Mucosa of gallbladder (tissue), 1 donor: ENCODE results near the gene SETBP1. TPM values are rescaled to one million over a fixed set of nuclear protein-coding genes. Genes with fewer than 3 reads are reported as not detected.

Experiments
- DNase-seq: peaks from one replicate; pipeline ENCODE4 v3.0.0-alpha.2; 2020; ENCODE audit warnings: low spot score
- total RNA-seq: library from RNA; stranded (reverse); gene quantifications from one replicate; pipeline ENCODE4 v1.2.1, GENCODE V29; 2021
- donor health status: DM: no; HTN: no; CAD: no.

SETBP1 gene
- total RNA-seq, 1 donor from 2014 or later = 36.2 TPM

DNA sequence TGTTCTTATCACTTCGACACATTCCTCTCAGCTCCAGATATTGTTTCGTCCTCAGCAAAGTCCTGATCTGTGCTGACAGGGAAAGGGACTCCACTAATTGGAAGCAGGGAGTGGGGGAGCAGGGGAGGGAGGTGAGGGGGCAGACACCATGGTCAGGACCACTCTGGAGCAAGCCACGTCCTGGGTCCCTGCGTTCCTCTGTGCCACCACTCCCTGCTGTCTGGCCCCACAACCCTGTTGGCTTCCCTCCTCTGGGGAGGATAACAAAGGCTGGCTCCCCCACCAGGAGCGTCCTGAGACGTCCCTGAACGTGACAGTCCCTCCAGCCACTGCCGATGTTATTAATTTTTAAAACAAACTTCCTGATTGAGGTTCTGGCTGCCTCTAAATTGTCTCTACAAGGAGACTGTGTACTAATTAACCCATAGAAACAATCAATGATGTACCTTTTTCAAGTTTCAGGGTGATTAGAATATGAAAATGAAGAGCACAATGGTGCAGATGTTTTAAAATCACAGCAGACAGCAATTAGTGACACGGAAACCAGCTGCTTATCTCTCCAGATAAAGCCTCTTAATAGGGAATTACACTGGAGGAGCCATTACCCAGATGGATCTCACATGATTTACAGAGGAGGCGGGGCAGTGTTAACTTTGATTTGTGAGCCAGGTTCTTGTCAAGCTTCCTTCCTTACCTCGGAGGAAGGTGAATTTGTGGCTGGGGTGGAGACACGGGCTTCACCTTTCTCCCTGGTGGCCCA is 257.5 kb downstream of the SETBP1 start:
- DNase-seq = peak; percentile 81

DNA sequence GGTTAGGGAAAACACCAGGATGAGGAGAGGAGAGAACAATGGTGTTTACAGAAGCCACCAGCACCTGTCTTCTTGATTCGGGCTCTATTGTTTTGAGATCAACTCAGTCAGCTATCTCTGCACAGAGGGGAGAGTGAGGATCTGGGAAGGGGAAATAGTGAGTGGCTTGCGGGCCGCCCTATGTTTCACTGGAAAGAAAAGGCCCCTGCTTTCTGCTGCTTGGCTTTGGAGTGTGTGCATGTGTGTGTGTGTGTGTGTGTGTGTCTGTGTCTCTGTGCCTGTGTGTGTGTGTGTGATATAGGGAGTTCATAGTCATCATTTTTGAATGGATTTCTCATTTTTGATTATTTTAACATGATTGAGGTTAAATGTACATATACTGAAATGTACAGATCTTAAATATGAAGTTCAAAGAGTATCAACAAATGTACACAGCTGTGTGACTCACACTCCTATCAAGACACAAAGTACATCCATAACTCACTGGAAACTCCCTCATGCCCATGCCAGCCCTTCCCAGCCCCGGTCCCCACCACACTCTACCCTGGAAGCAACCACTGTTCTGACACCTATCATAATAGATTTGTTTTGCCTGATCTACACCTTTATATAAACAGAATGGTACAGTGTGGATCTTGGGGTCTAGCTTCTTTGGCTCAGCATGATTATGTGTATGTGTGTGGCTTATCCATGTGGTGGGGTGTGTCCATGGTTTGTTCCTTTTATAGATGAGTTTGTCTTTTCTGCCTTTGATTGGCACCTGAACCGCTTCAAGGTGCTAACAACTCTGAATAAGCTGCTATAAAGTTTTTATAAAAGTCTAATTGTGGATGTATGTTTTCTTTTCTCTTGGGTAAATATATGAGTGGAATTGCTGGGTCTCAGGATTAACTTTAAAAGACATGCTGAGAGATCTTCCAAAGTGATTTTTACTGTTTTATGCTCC is 258.3 kb downstream of the SETBP1 start:
- DNase-seq = no peak

DNA sequence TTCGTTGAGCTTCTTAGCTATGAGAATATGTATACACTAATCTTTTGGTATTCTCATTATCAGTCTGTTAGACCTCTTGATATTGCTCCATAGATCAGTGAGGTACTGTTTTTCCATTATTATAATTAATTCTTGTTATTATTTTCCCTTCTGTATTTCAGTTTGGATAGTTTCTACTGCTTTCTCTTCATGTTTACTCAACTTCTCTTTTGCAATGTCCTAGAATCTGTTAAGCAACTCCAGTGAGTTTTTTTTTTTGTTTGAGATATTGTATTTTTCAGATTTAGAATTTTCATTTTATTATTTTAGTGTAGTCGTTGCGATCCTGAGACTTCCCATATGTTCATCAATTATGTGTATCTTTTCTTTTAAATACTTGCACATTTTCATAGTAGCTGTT is 260.8 kb downstream of the SETBP1 start:
- DNase-seq = no peak

DNA sequence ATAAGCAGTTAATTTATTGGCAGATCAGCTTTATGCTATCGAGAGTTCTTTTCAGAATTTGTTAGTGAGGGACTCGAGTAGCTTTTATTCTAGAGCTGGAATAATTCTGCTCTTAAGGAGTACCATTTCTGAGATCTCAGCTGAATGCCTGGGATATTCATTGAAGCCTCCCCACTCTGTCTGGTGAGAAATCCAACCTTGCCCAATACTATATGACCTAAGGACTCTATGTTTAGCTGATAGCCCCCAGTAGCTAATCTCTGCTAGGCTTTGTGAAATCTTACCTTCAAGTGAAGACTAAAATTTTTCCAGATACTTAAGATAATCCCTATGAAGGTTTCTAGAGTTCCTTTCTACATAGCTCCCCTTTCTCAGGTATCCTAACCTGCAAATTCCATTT is 261.4 kb downstream of the SETBP1 start:
- no peak for DNase-seq

DNA sequence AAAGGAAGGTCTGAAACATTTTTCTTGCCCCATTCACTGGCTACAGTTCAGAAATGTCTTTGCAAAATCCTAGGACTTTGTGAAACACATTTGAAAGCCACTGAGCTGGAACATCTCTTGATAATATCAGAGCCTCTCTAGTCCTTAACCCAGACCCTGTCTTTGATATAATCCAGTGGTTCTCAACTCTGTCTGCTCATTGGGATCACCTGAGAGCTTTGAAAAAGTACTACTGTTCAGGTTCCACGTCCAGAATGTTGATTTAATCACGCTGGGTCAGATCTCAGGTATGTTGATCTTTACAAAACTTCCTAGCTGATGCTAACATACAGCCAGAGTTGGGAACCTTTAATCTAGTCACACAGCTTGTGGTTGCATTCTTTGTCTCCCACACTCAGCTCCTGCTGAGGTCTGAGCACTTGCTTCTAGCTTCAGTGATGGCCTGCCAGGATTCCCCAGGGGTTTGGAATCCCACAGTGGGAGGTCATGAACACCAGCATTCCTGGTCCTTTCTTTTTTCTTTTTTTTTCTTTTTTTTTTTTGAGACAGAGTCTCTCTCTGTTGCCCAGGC is 262.7 kb downstream of the SETBP1 start:
- no peak for DNase-seq

DNA sequence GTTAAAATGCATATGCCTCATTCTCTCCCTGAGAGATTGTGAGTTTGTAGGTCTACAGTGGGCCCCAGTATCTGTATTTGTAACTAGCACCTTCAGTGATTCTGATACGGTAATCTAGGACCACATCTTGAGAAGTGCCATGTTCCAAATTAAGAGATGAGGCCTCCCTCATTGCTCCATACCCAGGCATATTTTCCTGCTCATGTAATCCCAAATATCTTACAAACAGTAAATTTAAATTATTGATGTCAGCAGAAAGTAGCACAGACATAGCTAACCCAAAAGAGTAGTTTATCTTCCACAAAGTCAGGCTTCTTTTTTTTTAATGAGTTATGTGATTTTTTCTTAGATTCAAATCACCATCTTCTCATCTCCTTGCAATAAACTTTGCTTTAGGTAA is 263.8 kb downstream of the SETBP1 start:
- DNase-seq = no peak

DNA sequence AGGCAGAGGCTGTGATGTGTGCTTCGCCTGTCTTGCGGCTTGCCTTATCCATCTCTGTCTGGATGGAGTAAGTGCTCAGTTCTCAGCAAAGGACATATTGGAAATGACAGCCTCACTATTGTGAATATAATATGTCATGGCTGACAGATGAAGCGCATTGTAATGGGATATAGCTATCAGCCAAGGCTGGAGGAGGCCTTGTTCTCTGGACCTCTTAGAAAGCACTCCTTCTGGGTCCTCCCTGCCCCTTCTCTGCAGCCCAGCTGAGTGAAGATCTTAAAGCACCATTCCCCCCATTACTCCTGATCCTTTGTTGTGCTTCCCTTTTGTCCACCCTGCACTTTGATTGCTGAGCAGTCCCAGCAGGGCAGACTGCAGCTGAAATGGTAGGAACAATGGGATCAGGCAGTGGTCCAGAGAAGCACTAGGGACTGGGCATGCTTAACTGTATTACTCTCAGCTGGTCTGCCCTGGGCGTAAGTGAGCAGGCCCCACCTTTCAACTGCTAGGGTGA is 265.3 kb downstream of the SETBP1 start:
- DNase-seq = no peak

DNA sequence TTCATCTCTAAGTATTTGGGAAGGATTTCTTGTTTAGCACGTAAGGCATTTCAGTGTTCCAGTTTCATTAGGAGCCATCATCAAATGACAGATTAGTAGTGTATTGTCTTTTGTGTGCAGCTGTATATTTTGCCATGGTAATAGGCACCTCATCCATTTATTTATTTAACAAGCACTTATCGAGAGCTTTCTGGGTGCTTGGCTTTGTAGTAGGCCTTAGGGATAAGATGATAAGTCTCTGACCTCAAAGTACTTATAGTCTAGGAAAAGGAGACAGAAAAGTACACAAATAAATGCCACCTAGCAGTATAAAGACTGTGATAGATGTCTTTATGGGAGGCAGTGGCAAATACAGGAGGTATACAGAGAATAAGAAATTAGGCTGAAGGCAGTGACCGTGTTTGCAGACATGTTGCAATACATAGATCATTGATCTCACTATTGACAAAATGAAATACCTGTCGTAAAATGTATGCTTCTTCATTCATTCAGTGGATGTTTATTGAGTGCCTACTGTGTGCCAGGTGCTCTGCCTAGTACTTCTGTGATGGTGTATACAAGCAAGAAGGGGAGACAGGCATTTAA is 265.9 kb downstream of the SETBP1 start:
- DNase-seq = no peak

DNA sequence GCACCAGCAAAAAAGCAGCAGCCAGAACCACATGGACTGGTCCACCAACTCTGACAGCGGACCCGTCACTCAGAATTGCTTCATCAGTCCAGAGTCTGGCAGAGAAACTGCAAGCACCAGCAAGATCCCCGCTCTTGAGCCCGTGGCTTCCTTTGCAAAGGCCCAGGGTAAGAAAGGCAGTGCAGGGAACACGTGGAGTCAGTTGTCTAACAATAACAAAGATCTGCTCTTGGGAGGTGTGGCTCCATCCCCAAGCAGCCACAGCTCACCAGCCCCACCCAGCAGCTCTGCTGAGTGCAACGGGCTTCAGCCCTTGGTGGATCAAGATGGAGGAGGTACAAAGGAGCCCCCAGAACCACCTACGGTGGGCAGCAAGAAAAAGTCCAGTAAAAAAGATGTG is 269.3 kb downstream of the SETBP1 start:
- no peak for DNase-seq

DNA sequence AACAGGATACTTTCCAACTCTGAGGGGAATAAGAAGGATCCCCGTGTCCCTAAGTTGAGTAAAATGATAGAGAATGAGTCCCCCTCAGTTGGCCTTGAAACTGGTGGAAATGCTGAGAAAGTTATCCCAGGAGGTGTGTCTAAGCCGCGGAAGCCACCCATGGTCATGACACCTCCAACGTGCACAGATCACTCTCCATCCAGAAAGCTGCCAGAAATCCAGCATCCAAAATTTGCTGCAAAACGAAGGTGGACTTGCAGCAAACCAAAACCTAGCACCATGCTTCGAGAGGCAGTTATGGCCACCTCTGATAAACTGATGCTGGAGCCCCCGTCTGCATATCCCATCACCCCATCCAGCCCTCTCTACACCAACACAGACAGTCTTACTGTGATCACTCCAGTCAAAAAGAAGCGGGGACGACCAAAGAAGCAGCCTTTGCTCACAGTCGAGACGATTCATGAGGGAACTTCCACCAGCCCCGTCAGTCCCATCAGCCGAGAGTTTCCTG is 270.1 kb downstream of the SETBP1 start:
- DNase-seq = no peak

DNA sequence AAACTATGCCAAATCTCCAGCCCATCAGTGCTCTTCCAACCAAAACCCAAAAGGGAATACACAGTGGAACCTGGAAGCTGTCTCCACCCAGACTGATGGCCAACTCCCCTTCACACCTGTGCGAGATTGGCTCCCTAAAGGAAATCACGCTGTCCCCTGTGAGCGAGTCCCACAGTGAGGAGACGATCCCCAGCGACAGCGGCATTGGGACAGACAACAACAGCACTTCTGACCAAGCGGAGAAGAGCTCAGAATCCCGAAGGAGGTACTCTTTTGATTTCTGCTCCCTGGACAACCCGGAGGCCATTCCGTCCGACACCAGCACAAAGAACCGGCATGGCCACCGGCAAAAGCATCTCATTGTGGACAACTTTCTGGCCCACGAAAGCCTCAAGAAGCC is 271.1 kb downstream of the SETBP1 start:
- DNase-seq = no peak

DNA sequence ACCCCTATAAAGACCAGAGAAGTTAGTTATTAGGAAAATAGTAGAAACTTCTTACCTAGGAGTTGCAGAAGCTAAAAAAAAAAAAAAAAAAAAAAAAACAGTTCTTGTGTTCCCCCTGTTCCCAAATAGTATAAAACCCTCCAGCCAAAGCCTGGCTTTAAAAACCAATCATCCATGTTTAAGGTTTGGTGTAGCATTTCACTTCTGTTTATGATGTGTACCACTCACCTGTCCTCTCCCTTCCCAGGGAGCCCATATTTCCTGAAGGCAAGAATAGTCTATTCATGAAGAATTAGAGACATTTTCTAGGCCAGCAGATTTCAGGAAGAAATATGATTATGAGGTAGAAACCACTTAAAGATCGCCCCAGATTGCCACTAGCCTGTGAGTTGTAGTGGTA is 273.6 kb downstream of the SETBP1 start:
- no peak for DNase-seq

DNA sequence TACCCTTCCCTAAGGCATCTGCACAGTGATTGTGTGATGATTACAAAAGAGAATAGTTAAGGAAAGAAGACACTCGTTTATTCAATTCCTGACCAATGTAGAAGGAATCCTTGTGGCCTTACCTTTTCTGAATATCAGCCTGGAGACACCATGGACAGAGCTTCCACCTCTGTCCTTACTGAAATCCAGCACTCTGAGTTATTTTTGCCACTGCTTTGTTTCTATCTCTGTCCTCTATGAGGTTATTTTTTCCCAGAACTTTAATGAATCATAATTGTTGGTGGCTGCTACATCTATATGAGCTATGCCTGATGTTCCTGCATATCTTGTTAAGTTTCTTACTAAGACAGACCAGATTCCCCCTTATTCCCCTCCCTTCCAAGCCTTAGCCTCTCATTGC is 275.1 kb downstream of the SETBP1 start:
- no peak for DNase-seq

DNA sequence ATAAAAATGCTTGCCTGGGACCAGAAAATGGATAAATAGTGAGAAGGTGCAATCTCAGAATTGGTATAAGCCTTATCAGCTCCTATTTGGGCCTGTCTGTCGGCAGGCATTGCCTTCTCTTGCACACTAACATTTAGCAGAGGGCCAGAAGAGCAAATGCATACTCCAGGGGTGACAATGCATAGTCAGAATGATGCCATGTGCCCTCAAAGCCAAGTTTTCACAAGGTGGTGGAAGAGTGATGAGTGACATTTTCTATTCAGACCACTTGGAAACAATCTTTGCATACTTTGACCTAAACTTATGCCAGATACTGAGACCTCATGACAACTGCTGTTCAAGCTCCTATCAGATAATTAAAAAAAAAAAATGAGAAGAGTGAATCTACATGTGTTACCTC is 276.3 kb downstream of the SETBP1 start:
- DNase-seq = no peak

DNA sequence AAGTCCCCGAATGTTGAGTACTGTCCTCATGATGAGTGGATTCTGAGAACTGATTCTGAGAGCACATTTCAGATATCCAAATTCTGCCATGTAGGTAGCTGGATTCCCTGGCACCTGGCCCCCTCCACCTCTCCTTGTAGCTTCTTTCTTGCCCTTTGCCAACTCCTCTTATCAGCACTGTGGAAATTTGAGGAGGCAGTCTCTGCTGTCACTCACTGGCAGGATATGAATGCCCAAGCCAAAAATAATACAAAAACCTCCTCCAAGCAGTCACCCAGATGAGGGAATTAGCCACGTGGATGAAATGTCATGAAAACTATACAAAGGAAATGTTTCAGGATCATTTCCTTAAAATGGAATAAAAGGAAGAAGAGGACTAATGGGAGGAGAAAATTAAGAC is 276.8 kb downstream of the SETBP1 start:
- DNase-seq = no peak

DNA sequence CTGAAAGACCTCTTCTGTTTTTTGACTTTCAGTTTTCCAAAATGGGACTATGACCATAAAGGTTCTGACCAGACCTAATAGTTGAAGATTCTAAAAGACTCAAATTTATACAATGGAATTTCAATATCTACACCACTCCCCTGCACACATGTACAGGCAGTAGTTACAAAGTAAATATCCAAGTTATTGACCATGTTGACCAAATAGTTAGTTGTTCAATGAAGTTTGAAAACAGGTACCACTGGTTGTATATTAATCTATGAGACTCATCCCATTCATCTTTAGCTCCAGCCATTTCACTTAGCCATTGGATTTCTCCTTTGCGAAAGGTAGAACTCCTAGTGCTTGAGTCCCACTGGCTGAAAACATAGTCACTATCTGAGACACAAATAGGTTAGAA is 277.4 kb downstream of the SETBP1 start:
- no peak for DNase-seq

DNA sequence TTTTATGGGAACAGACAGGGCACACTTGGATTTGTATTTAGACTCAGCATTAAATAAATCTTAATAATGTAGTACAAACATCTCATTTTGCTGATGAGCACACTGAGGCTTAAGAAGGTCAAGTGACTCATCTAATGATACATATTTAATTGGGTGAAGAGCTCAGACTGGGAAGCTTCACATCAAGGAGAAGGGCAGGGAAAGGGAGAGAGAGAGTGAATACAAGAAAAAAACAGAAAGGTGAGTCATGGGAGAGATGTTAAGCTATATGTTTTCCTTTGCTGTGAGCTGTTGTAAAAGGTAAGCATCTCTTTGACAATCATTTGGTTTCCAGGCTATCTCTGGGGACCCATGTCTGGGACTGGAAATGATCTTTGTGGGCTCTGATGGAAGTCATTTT is 277.8 kb downstream of the SETBP1 start:
- DNase-seq = no peak

DNA sequence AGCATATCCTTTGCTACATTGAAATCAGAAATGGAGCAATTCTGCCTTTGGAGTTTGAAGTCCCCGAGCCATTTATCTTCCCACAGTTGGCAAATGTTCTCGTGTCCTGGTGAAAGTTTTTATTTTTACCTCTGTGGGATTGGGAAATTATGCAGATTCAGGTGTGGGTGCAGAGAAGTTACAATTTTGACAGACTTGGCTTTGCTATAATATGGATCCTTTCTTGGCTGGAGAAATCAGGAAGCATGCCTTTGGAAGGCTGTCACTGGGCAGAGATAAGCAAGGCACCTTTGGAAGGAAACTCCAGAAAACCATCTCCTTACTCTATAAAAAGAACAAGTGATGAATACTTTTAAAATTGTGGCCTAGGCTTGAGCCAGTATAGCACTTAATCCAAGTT is 278.3 kb downstream of the SETBP1 start:
- DNase-seq = no peak

DNA sequence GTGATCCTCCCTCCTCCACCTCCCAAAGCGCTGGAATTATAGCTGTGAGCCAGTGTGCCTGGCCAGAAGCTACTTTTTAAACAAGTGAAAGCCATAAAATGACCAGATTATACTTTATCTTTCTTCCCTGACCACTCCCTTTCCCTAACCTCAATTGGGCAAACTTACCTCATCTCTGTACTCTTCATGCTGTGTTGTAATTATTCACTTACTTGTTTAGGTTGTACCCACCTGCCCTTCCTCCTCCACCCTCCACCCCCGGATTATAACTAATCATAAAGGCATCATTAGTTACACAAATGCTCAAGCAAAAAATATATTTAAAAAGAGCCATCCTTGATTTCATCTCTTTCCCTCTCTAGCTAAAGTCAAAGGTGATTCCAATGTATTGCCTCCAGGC is 279.9 kb downstream of the SETBP1 start:
- DNase-seq = no peak

DNA sequence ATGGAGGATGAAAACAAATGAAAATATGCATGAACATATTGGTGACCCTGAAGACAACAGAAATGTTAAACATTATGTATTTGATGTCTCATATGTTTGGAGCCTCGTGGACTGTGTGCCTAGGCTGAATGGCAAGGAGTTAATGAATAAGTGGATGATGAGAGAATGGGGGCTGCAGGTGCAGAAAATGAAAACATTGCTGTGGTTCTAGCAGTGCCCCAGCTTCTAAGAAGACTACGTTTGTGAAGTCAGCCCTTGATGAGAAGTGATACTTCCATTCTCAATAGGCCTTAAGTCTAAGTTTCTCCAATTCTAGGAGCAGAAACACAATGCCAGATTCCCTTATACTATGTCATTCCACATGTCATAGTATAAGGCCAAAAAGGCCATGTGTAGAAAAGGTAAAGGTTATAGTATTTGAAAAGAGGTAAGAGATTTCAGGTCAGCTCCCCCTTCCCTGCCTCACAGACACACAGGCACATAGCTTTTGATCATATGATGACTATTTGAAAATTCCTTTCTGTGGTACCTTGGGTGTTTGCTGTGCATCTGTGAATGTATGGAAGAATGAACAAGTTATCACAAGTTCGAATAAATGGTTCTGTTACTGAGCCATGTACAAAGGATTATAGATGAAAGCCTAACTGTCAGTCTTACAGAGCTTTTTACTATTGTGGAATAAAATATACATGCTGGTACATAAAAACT is 280.8 kb downstream of the SETBP1 start:
- DNase-seq = no peak

DNA sequence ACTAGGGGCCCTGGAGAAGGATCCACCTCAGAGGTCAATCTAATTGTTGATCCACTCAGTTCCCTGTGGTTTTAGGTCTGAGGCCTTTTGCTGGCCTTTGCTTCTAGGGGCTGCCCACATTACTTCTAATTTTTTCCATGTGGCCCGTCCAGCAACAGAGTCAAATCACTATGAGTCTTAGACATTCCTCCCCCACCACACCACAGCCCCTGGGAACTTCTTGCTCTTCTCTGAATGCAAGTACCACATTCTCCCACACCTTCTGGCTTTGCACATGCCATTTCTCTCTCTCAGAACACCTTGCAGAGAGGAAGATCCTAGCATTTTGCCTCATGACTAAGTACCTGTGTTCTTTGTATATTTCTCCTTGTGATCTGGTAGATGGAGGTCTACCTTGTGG is 286.9 kb downstream of the SETBP1 start:
- DNase-seq = no peak
